ENCODE measurements around the gene BLVRB.
"Not testable (repeated sequence)": the region's sequence is repeated elsewhere in the genome, so short reads cannot be mapped to it uniquely, and the experiment has no call there.

The BLVRB gene

DNA sequence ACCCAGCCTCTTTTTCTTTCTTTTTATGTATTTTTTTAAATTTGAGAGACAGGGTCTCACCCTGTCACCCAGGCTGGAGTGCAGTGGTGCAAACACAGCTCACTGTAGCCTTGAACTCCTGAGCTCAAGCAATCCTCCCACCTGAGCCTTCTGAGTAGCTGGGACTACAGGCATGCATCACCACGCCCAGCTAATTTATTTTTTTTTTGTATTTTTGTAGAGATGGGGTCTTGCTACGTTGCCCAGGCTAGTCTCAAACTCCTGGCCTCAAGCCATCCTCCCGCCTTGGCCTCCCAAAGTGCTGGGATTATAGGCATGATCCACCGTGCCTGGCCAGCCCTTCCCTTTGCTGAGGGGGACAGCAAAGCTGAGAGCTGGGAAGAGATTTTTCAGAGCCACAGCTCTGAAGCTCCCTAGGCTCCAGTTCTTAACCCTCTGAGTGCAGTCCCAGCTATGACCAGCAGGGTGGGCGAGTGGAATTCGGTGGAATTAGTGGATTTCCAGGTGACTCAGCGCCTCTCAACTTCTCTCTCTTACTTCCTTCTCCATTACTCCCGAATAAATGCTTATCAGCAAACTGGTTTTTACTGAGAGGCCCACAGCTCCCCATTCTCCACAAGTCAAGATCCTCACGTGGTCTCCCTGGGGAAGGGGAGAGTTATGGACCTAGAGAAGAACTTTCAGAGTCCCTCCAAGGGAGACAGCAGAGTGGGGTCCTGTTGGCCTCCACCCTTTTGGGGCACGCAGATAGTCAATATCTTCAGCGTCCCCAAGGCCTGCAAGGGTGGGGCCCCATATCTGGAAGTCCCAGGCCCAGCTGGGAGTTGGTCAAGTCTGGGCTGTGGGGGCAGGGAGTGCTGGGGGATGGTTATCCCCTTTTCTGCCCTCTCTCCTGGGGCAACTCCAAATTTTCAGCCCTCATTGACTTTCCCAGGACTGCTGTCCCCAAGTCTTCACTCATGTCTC is 1.2 kb downstream of the BLVRB start:
- Histone ChIP-seq H3K27me3 (ENCODE audit: insufficient read depth, low read length) (peaks cover 4% of the 10 kb centered on the region; the same call in 1 of the 2 replicates), H3K4me3 (ENCODE audit: low read depth, low read length) (peak overlapping the region; percentile 91), H2AFZ (ENCODE audit: low read length, unreplicated experiment) (peak overlapping the region; percentile 54), H3K36me3 (ENCODE audit: insufficient read depth, low read length) (no peaks in the 10 kb centered on the region), H3K79me2 (ENCODE audit: control insufficient read depth, insufficient read depth, low read length, unreplicated experiment) (peaks cover 9% of the 10 kb centered on the region), H3K27ac (ENCODE audit: low read depth, low read length) (peak overlapping the region; percentile 71), H3K4me1 (ENCODE audit: control insufficient read depth, insufficient read depth, low read length, unreplicated experiment) (peaks cover 13% of the 10 kb centered on the region)

DNA sequence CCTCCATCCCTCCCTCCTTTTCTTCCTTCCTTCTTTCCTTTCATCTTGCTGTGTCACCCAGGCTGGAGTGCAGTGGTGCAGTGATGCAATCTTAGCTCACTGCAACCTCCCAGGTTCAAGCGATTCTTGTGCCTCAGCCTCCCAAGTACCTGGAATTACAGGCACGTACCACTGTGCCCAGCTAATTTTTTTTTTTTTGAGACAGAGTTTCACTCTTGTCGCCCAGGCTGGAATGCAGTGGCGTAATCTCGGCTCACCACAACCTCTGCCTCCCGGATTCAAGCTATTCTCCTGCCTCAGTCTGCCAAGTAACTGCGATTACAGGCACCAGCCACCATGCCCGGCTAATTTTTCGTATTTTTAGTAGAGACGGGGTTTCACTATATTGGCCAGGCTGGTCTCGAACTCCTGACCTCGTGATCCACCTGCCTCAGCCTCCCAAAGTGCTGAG is 1.9 kb downstream of the BLVRB start:
- not testable (repeated sequence) for H2AFZ ChIP-seq (ENCODE audit: low read length, unreplicated experiment); H3K27ac ChIP-seq (ENCODE audit: low read depth, low read length); H3K4me3 ChIP-seq (ENCODE audit: low read depth, low read length); H3K36me3 ChIP-seq (ENCODE audit: insufficient read depth, low read length); H3K27me3 ChIP-seq (ENCODE audit: insufficient read depth, low read length); H3K79me2 ChIP-seq (ENCODE audit: control insufficient read depth, insufficient read depth, low read length, unreplicated experiment)
- peaks cover 13% of the 10 kb centered on the region for H3K4me1 ChIP-seq (ENCODE audit: control insufficient read depth, insufficient read depth, low read length, unreplicated experiment)

GRCh38 chr19:40461669-40462221 is 3.8 kb downstream of the BLVRB start:
- peaks cover 9% of the 10 kb centered on the region for H3K79me2 ChIP-seq (ENCODE audit: control insufficient read depth, insufficient read depth, low read length, unreplicated experiment)
- no peaks in the 10 kb centered on the region for H3K36me3 ChIP-seq (ENCODE audit: insufficient read depth, low read length)
- H2AFZ ChIP-seq (ENCODE audit: low read length, unreplicated experiment), result no peak overlapping the region
- no peak overlapping the region for H3K27ac ChIP-seq (ENCODE audit: low read depth, low read length)
- H3K4me3 ChIP-seq (ENCODE audit: low read depth, low read length), result no peak overlapping the region
- H3K27me3 ChIP-seq (ENCODE audit: insufficient read depth, low read length), result peaks cover 4% of the 10 kb centered on the region; the same call in 1 of the 2 replicates
- H3K4me1 ChIP-seq (ENCODE audit: control insufficient read depth, insufficient read depth, low read length, unreplicated experiment), result peaks cover 13% of the 10 kb centered on the region

DNA sequence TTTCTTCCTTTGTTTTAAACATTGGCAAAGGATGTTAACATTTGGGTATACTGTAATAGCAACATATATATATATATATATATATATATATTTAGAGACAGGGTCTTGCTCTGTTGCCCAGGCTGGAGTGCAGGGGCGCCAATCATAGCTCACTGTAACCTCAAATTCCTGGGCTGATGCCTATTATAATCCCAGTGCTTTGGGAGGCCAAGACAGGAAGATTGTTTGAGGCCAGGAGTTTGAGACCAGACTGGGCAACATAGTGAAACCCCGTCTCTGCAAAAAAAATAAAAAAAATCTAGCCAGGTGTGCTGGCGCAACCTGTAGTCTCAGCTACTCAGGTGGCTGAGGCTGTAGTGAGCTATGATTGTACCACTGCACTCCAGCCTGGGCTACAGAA is 5.4 kb downstream of the BLVRB start:
- Histone ChIP-seq H3K27me3 (ENCODE audit: insufficient read depth, low read length) (no peaks in the 10 kb centered on the region), H3K4me3 (ENCODE audit: low read depth, low read length) (no peak overlapping the region), H3K4me1 (ENCODE audit: control insufficient read depth, insufficient read depth, low read length, unreplicated experiment) (peaks cover 7% of the 10 kb centered on the region), H2AFZ (ENCODE audit: low read length, unreplicated experiment) (no peak overlapping the region), H3K79me2 (ENCODE audit: control insufficient read depth, insufficient read depth, low read length, unreplicated experiment) (peaks cover 9% of the 10 kb centered on the region), H3K36me3 (ENCODE audit: insufficient read depth, low read length) (no peaks in the 10 kb centered on the region), H3K27ac (ENCODE audit: low read depth, low read length) (no peak overlapping the region)

DNA sequence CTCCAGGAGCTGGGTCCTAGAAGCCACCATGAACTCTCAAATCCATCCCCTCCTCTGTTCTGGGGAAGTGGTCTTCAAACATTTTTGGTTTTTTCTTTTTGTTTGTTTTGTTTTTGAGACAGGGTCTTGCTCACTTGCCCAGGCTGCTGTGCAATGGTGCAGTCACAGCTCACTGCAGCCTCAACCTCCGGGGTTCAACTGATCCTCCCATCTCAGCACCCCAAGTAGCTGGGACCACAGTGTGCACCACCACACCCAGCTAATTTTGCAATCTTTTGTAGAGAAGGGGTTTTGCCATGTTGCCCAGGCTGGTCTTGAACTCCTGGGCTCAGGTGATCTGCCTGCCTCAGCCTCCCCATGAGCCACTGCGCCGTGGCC is 7.0 kb downstream of the BLVRB start:
- no peak overlapping the region for H3K27ac ChIP-seq (ENCODE audit: low read depth, low read length)
- H3K36me3 ChIP-seq (ENCODE audit: insufficient read depth, low read length), result no peaks in the 10 kb centered on the region
- no peaks in the 10 kb centered on the region for H3K27me3 ChIP-seq (ENCODE audit: insufficient read depth, low read length)
- H2AFZ ChIP-seq (ENCODE audit: low read length, unreplicated experiment), result no peak overlapping the region
- no peaks in the 10 kb centered on the region for H3K4me1 ChIP-seq (ENCODE audit: control insufficient read depth, insufficient read depth, low read length, unreplicated experiment)
- no peak overlapping the region for H3K4me3 ChIP-seq (ENCODE audit: low read depth, low read length)
- H3K79me2 ChIP-seq (ENCODE audit: control insufficient read depth, insufficient read depth, low read length, unreplicated experiment), result peaks cover 3% of the 10 kb centered on the region

DNA sequence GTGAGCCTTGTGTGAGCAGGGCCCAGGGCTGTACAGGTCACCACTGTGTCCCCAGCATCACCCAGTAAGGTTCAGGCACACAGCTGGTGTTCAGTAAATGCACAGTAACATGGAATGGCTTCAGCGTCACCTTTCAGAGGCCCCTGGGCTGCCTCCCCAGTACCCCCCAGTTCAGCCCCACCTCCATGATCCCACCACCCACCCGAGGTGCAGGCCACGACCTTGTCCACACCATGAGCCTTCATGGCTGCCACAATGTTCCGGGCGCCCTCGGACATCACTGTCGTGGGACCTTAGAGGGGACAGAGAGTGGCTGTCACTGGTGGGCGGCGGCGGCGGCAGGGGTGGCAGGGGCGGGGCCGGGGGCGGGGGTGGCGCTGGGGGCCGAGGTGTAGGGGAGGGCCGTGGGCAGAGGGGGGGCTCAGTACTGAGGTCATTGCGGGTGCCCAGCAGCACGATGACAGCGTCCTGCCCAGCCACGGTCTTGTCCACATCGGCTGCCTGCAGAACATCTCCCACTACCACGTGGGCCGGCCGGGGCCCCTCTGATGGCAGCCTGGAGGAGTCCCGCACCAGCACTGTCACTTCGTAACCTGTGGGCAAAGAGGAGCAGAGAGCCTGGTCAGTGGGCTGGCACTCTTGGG is 7.5 kb downstream of the BLVRB start:
- Histone ChIP-seq H3K4me3 (ENCODE audit: low read depth, low read length) (no peak overlapping the region), H3K27me3 (ENCODE audit: insufficient read depth, low read length) (no peaks in the 10 kb centered on the region), H3K36me3 (ENCODE audit: insufficient read depth, low read length) (no peaks in the 10 kb centered on the region), H2AFZ (ENCODE audit: low read length, unreplicated experiment) (no peak overlapping the region), H3K4me1 (ENCODE audit: control insufficient read depth, insufficient read depth, low read length, unreplicated experiment) (no peaks in the 10 kb centered on the region), H3K79me2 (ENCODE audit: control insufficient read depth, insufficient read depth, low read length, unreplicated experiment) (peaks cover 2% of the 10 kb centered on the region), H3K27ac (ENCODE audit: low read depth, low read length) (no peak overlapping the region)

- no peaks in the 10 kb centered on the region for H3K4me1 ChIP-seq (ENCODE audit: control insufficient read depth, insufficient read depth, low read length, unreplicated experiment)
- H3K27me3 ChIP-seq (ENCODE audit: insufficient read depth, low read length), result no peaks in the 10 kb centered on the region
- no peaks in the 10 kb centered on the region for H3K36me3 ChIP-seq (ENCODE audit: insufficient read depth, low read length)
- H3K79me2 ChIP-seq (ENCODE audit: control insufficient read depth, insufficient read depth, low read length, unreplicated experiment), result no peaks in the 10 kb centered on the region
- no peak overlapping the region for H3K4me3 ChIP-seq (ENCODE audit: low read depth, low read length)
- H3K27ac ChIP-seq (ENCODE audit: low read depth, low read length), result no peak overlapping the region
- H2AFZ ChIP-seq (ENCODE audit: low read length, unreplicated experiment), result no peak overlapping the region
These were observed 8.5 kb downstream of the BLVRB start for GRCh38 chr19:40457048-40457447.

DNA sequence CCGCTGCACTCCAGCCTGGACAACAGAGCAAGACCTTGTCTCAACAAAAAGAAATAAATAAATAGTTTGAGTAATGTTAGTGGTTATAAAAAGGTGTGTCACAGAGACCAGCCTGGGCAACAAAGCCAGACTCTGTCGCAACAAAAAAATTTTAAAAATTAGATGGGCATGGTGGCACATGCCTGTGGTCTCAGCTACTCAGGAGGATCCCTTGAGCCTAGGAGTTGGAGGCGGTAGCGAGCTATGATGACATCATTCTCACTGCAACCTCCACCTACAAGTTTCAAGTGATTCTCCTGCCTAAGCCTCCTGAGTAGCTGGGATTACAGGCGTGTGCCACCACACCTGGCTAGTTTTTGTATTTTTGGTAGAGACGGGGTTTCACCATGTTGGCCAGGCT is 11.6 kb downstream of the BLVRB start:
- not testable (repeated sequence) for H3K27ac ChIP-seq (ENCODE audit: low read depth, low read length); H3K36me3 ChIP-seq (ENCODE audit: insufficient read depth, low read length); H3K4me3 ChIP-seq (ENCODE audit: low read depth, low read length)

GRCh38 chr19:40453151-40453735 is 12.3 kb downstream of the BLVRB start:
- Histone ChIP-seq H3K79me2 (ENCODE audit: control insufficient read depth, insufficient read depth, low read length, unreplicated experiment) (no peaks in the 10 kb centered on the region), H3K27me3 (ENCODE audit: insufficient read depth, low read length) (no peaks in the 10 kb centered on the region), H3K27ac (ENCODE audit: low read depth, low read length) (no peak overlapping the region), H2AFZ (ENCODE audit: low read length, unreplicated experiment) (no peak overlapping the region), H3K36me3 (ENCODE audit: insufficient read depth, low read length) (no peaks in the 10 kb centered on the region), H3K4me3 (ENCODE audit: low read depth, low read length) (no peak overlapping the region), H3K4me1 (ENCODE audit: control insufficient read depth, insufficient read depth, low read length, unreplicated experiment) (no peaks in the 10 kb centered on the region)

More for the DNA sequence above, 11.6 kb downstream of the BLVRB start:
- H3K27me3 ChIP-seq (ENCODE audit: insufficient read depth, low read length); H3K4me1 ChIP-seq (ENCODE audit: control insufficient read depth, insufficient read depth, low read length, unreplicated experiment); H3K79me2 ChIP-seq (ENCODE audit: control insufficient read depth, insufficient read depth, low read length, unreplicated experiment); H2AFZ ChIP-seq (ENCODE audit: low read length, unreplicated experiment): not testable (repeated sequence)

GRCh38 chr19:40452016-40452415 is 13.5 kb downstream of the BLVRB start:
- Histone ChIP-seq H3K4me1 (ENCODE audit: control insufficient read depth, insufficient read depth, low read length, unreplicated experiment) (no peaks in the 10 kb centered on the region), H3K36me3 (ENCODE audit: insufficient read depth, low read length) (no peaks in the 10 kb centered on the region), H2AFZ (ENCODE audit: low read length, unreplicated experiment) (no peak overlapping the region), H3K4me3 (ENCODE audit: low read depth, low read length) (no peak overlapping the region), H3K27ac (ENCODE audit: low read depth, low read length) (no peak overlapping the region), H3K79me2 (ENCODE audit: control insufficient read depth, insufficient read depth, low read length, unreplicated experiment) (no peaks in the 10 kb centered on the region), H3K27me3 (ENCODE audit: insufficient read depth, low read length) (no peaks in the 10 kb centered on the region)

Measured in ACC112 (cell line).